HG03521 (cell line): Measurements from ENCODE around the gene ST6GAL1.
"Not testable (repeated sequence)": the region's sequence is repeated elsewhere in the genome, so short reads cannot be mapped to it uniquely, and the experiment has no call there.

Experiments used
- ATAC-seq: cut with Tn5 transposase; IDR thresholded peaks from one replicate; pipeline ENCODE4 v1.9.1; 2021; ENCODE audit warnings: mild to moderate bottlenecking, moderate library complexity; ENCODE audit not compliant: unreplicated experiment

The ST6GAL1 gene

DNA sequence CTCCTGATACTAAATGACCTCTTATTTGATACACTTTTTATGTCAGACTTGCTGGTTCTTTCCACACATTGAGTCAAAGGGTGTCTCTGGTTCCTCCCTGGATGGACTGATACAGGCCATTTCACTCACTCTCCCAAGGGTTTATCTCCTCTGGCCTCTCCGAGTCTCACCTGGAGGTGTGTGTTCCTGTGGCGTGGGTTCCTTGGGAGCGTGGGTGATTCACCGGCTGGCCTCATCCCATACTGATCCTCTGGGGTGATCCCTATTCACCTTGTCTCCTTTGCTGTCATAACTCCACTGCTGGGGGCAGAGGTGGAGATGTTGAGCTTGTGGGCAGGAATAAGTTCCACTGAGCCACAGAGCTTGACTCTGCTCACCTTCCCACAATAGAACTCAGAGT, 61.1 kb downstream of the ST6GAL1 start:
- no peak for ATAC-seq

- ATAC-seq, result not testable (repeated sequence)
These were observed 61.8 kb downstream of the ST6GAL1 start for GRCh38 chr3:186992096-186992495.

- no peak for ATAC-seq
These were observed 63.0 kb downstream of the ST6GAL1 start for GRCh38 chr3:186993210-186993782.

- ATAC-seq, result no peak
These were observed 64.0 kb downstream of the ST6GAL1 start for GRCh38 chr3:186994000-186994955.

GRCh38 chr3:186996356-186996755, 66.0 kb downstream of the ST6GAL1 start:
- no peak for ATAC-seq

- ATAC-seq, result no peak
These were observed 66.7 kb downstream of the ST6GAL1 start for GRCh38 chr3:186997061-186997460.

DNA sequence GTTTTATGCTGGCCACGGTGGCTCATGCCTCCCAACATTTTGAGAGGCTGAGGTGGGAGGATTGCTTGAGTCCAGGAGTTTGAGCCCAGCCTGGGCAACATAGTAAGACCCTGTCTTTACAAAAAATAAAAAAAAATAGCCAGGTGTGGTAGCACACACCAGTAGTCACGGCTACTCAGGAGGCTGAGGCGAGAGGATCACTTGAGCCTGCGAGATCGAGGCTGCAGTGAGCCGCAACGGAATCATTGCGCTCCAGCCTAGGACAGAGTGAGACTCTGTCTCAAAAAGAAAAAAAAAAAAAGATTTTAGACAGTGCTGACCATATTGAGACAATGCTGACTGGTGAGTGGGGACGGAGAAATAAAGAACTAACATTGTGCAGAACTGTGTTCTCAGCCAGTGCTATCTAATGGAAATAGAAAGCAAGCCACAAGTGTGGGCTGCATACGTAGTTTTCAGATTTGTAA, 67.2 kb downstream of the ST6GAL1 start:
- no peak for ATAC-seq

GRCh38 chr3:186998937-186999368, 68.6 kb downstream of the ST6GAL1 start:
- no peak for ATAC-seq

GRCh38 chr3:187000711-187001151, 70.4 kb downstream of the ST6GAL1 start:
- peak; percentile 76 for ATAC-seq

GRCh38 chr3:187002915-187003314, 72.6 kb downstream of the ST6GAL1 start:
- no peak for ATAC-seq

DNA sequence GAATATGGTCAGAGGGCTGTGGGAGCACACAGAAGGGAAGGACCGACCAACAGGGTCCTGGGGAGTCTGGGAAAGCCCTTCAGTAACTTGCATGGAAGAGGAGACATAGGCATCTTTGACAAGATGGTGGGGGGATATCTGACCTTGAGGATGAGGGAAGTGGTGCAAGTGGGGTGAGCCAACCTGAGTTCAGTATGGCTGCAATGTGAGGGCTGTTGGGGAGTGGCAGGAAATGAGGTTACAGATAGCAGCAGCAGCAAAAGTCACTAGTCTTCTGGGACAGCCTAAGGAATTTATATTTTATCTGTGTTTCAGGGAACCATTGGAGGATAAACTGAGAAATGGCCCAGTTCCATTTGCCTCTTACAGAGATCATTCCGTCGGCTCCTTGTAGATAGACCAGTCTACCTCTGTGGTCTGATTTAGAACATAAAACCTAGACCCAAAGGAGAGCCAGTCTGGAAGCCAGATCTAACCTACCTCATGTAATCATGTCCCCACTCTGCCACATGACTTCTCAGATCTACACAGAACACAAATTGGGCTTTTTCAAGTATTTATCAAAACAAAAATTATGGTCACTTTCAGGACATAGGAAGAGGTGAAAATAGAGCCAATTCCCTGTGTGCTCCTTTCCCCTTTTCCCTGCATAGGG, 75.6 kb downstream of the ST6GAL1 start:
- ATAC-seq, result no peak

DNA sequence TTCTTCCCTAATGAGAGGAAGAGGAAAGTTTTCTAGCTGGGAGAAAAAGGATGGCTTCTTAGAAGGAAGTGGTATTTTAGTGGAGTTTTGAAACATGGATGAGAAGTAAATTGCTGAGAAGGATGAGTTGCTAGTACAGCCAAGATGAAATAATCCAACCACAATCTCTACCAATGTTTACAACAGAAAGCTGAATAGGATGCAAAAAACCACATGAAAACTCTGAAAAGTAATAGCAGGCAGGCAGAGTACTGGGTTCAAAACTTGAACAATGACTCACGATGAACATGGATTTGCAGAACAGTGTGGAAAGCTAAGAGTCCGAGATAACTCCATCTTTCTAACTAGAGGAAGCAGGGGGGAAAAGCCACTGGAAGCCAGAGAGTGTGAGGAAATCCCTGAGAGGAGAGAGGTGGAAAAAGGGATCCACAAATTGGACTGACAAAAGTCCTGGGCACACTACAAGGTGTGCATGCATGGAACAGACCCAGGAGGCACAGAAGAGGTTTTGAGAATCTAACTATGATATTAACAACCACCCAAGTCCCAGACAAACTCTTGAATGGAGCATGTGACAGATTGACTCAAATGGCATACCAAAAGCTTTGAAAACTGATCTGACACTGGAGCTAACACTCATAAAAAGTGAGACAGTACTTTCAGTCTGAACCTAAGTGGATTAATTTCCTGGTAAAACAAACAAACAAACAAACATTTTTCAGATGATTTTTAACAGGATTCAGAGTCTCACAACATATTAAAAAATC, 76.7 kb downstream of the ST6GAL1 start:
- no peak for ATAC-seq

DNA sequence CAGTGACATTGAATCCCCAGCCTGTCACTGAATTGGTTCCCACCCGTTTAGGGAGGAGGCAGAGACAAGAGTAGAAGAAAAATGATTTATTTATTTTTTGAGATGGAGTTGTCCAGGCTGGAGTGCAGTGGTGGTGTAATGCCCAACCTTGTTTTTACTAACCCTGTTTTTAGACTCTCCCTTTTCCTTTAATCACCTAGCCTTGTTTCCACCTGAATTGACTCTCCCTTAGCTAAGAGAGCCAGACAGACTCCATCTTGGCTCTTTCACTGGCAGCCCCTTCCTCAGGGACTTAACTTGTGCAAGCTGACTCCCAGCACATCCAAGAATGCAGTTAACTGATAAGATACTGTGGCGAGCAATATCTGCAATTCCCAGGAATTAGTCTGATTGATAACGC, 80.1 kb downstream of the ST6GAL1 start:
- not testable (repeated sequence) for ATAC-seq

GRCh38 chr3:187011915-187012314, 81.6 kb downstream of the ST6GAL1 start:
- peak; percentile 47 for ATAC-seq

- ATAC-seq, result no peak
These were observed 82.3 kb downstream of the ST6GAL1 start for GRCh38 chr3:187012609-187013051.

GRCh38 chr3:187013159-187013716, 82.9 kb downstream of the ST6GAL1 start:
- no peak for ATAC-seq

DNA sequence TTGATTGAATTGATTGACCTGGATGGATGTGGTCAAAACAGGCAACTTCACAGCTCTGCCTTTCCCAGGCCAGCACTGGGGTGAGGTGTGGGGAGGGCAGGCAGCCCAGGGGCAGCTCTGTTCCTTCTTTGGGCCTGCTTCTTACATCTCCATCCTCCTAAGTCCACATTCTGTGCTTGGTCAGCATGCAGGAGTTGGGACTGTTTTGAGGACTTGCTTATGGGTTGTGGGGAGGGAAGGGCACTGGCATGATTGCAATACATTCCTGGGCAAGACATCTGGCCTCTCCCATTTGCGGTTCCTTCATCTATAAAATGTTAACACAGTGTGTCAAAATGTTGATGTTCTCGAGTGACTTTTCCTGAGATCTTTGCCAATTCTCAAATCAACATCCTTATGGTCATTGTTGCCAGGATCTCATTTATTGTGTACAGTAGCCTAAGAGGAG, 84.1 kb downstream of the ST6GAL1 start:
- no peak for ATAC-seq

DNA sequence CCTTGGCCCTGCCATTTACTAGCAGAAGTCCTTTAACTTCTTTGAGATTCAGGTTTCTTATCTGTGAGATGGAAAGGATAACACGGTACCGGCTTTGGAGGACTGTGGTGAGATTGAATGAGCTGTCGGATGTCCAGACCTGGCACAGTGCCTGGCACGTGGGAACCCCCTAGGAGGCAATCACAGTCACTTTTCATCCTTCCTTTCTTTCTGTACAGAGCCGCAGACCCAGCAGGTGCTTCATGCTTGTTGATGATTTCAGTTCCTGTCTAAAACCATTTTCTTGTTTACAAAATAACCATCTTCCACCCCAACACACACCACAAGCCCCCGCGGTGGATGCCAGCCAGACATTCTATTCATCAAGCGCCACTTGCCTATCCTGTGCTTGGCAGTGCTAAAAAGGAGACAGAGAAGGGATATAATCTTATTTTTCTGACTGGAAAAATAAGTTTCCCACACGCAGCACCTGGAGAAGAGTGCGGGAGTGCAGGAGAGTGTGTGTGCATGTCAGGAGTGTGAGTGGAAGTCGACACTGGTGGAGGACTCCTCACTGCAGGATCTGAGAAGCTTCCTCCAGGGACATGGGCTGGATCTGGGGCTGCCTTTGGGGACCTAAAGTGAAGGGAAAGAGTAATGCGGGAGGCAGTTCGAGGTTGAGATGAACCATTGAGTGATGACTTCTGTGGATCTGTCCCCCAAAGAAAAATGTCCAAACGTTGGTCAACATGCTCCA, 85.7 kb downstream of the ST6GAL1 start:
- ATAC-seq, result peak; percentile 43

DNA sequence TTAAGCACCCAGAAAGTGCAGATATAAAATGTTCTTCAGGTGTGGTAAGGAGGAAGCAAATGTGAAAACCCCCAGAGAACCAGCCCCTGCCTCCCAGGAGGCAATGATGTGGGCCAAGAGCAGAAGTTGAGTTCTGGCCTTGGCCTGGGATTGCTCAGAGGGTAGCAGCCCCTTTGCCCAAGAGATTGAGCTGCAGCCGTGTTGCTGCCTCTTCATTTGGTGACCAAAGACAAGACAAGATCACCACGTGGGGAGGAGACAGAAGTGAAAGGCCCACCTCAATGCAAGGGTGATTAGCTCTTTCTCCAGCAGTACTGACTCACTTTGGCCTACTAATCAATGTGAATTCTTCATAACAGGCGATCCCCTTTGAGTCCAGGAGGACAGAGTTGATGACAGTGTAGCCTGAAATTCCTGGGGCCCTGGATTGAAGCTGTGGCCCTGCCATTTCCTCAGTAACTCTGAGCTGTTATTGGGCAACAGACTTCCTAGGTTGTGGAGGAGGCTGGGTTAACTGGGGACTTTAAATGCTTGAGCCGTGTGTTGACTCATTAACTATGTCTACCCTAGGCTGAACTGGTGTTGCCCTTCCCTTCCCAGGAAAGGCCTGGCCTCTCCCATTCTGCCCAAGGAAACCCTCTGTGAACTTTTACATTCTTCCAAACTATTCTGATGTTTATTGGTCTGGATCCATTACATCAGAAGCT, 86.5 kb downstream of the ST6GAL1 start:
- no peak for ATAC-seq
